Astrocyte (in vitro differentiated cells and primary cell): ENCODE data around the gene CCDC187. TPM values are rescaled to one million over a fixed set of nuclear protein-coding genes. Genes with fewer than 3 reads are reported as not detected.

Source experiments
- DNase-seq: peaks from one replicate; pipeline ENCODE4 v3.0.0-alpha.2; 2010; ENCODE audit warnings: low read depth
- FAIRE-seq: peaks from 2 replicates; lab custom pipeline; 2011; peaks lifted over from hg19 to GRCh38; lab: Jason Lieb, UNC
- H2AFZ ChIP-seq: 2 replicates; pipeline ENCODE4 v1.6.0; 2012; ENCODE audit warnings: low read depth, low read length, inconsistent platforms
- H3K27ac ChIP-seq: 2 replicates; pipeline ENCODE4 v1.5.1; 2011; ENCODE audit warnings: low read depth, low read length, inconsistent platforms
- H3K27me3 ChIP-seq: 2 replicates; pipeline ENCODE4 v1.6.0; 2011; ENCODE audit warnings: low read length, inconsistent platforms; ENCODE audit not compliant: insufficient read depth
- H3K36me3 ChIP-seq: 2 replicates; pipeline ENCODE4 v1.5.1; 2011; ENCODE audit warnings: low read length, inconsistent platforms; ENCODE audit not compliant: insufficient read depth
- H3K4me1 ChIP-seq: 2 replicates; pipeline ENCODE4 v1.5.1; 2011; ENCODE audit warnings: low read length, inconsistent platforms; ENCODE audit not compliant: insufficient read depth
- H3K4me2 ChIP-seq: 2 replicates; pipeline ENCODE4 v1.6.0; 2012; ENCODE audit warnings: low read length, inconsistent platforms
- H3K4me3 ChIP-seq: 2 replicates; pipeline ENCODE4 v1.5.1; 2011; ENCODE audit warnings: low read depth, mild to moderate bottlenecking, low read length, inconsistent platforms; ENCODE audit not compliant: insufficient read depth
- H3K79me2 ChIP-seq: 2 replicates; pipeline ENCODE4 v1.6.0; 2012; ENCODE audit warnings: mild to moderate bottlenecking, low read length, inconsistent platforms; ENCODE audit not compliant: insufficient read depth
- H3K9ac ChIP-seq: 2 replicates; pipeline ENCODE4 v1.6.0; 2012; ENCODE audit warnings: mild to moderate bottlenecking, low read length, inconsistent platforms
- H3K9me3 ChIP-seq: 2 replicates; pipeline ENCODE4 v1.5.1; 2012; ENCODE audit warnings: low read depth, mild to moderate bottlenecking, low read length, inconsistent platforms; ENCODE audit not compliant: insufficient read depth
- H4K20me1 ChIP-seq: 2 replicates; pipeline ENCODE4 v1.6.0; 2012; ENCODE audit warnings: low read length, inconsistent platforms; ENCODE audit not compliant: insufficient read depth
- H3K27ac Mint-ChIP-seq: one replicate; pipeline ENCODE4 v1.8.0; 2021; ENCODE audit warnings: mild to moderate bottlenecking, mixed read lengths; ENCODE audit not compliant: unreplicated experiment
- H3K27me3 Mint-ChIP-seq: one replicate; pipeline ENCODE4 v1.8.0; 2021; ENCODE audit warnings: low read depth, mixed read lengths; ENCODE audit not compliant: unreplicated experiment
- H3K36me3 Mint-ChIP-seq: one replicate; pipeline ENCODE4 v1.8.0; 2021; ENCODE audit warnings: low read depth, mixed read lengths; ENCODE audit not compliant: unreplicated experiment
- H3K4me1 Mint-ChIP-seq: one replicate; pipeline ENCODE4 v1.8.0; 2021; ENCODE audit warnings: low read depth, mixed read lengths; ENCODE audit not compliant: unreplicated experiment
- H3K4me3 Mint-ChIP-seq: one replicate; pipeline ENCODE4 v1.8.0; 2021; ENCODE audit warnings: mild to moderate bottlenecking, moderate library complexity, mixed read lengths; ENCODE audit not compliant: unreplicated experiment
- H3K9me3 Mint-ChIP-seq: one replicate; pipeline ENCODE4 v1.8.0; 2021; ENCODE audit warnings: mild to moderate bottlenecking, mixed read lengths; ENCODE audit not compliant: unreplicated experiment
- CTCF ChIP-seq: IDR thresholded peaks from 2 replicates; pipeline ENCODE4 v1.5.1; 2011; ENCODE audit warnings: low read depth, mild to moderate bottlenecking, inconsistent platforms, low read length, moderate library complexity; ENCODE audit not compliant: insufficient read depth
- EZH2 ChIP-seq: IDR thresholded peaks from 2 replicates; pipeline ENCODE4 v1.6.1; 2012; ENCODE audit warnings: mild to moderate bottlenecking, low read length, inconsistent platforms; ENCODE audit not compliant: insufficient read depth
- total RNA-seq: library from RNA; stranded (reverse); gene quantifications from 2 replicates; pipeline ENCODE4 v1.2.1, GENCODE V29; 2021

Gene CCDC187
- total RNA-seq, 1 donor from 2014 or later = 0.09 TPM

GRCh38 chr9:136307215-136307750 lies 3.4 kb upstream of the CCDC187 start:
- FAIRE-seq (no peak), DNase-seq (no peak)
- Mint-ChIP-seq H3K36me3 (no peaks in the 10 kb centered on the region), H3K27me3 (peaks cover 11% of the 10 kb centered on the region), H3K4me1 (no peaks in the 10 kb centered on the region), H3K9me3 (no peaks in the 10 kb centered on the region), H3K4me3 (no peak overlapping the region), H3K27ac (no peak overlapping the region)
- Histone ChIP-seq H3K9ac (no peak overlapping the region), H3K4me2 (no peak overlapping the region), H4K20me1 (peaks cover 9% of the 10 kb centered on the region), H2AFZ (no peak overlapping the region), H3K27ac (no peak overlapping the region), H3K9me3 (no peaks in the 10 kb centered on the region), H3K36me3 (no peaks in the 10 kb centered on the region), H3K79me2 (no peaks in the 10 kb centered on the region), H3K27me3 (no peaks in the 10 kb centered on the region), H3K4me3 (no peak overlapping the region), H3K4me1 (no peaks in the 10 kb centered on the region)
- no peak for TF ChIP-seq EZH2
- TF ChIP-seq CTCF = no peak

GRCh38 chr9:136306211-136307208 lies 2.6 kb upstream of the CCDC187 start:
- no peaks in the 10 kb centered on the region for H3K4me1 Mint-ChIP-seq
- Histone ChIP-seq H3K79me2 (no peaks in the 10 kb centered on the region), H3K9me3 (no peaks in the 10 kb centered on the region), H3K27ac (no peak overlapping the region), H3K4me2 (no peak overlapping the region), H3K4me3 (no peak overlapping the region), H2AFZ (no peak overlapping the region), H3K4me1 (no peaks in the 10 kb centered on the region), H3K27me3 (no peaks in the 10 kb centered on the region), H3K36me3 (no peaks in the 10 kb centered on the region), H4K20me1 (peaks cover 9% of the 10 kb centered on the region), H3K9ac (no peak overlapping the region)
- H3K27me3 Mint-ChIP-seq = peaks cover 11% of the 10 kb centered on the region
- DNase-seq = no peak
- no peak overlapping the region for H3K27ac Mint-ChIP-seq
- H3K36me3 Mint-ChIP-seq = no peaks in the 10 kb centered on the region
- no peaks in the 10 kb centered on the region for H3K9me3 Mint-ChIP-seq
- no peak overlapping the region for H3K4me3 Mint-ChIP-seq
- TF ChIP-seq CTCF = no peak
- TF ChIP-seq EZH2 = no peak
- FAIRE-seq = no peak
